Choroid plexus epithelial cell (primary cell): ENCODE data around the gene NFASC.

Experiments used
- DNase-seq: peaks from one replicate; pipeline ENCODE4 v3.0.0-alpha.2; 2010; ENCODE audit warnings: low read depth
- H3K4me3 ChIP-seq: 2 replicates; pipeline ENCODE4 v1.5.1; 2011; ENCODE audit warnings: low read depth, mild to moderate bottlenecking, control low read depth, low read length, moderate library complexity
- TF ChIP-seq, protein P1 (sequence below): conservative IDR thresholded peaks from 2 replicates; pipeline ENCODE4 v1.5.1; 2011; ENCODE audit warnings: low read depth, mild to moderate bottlenecking, control low read depth, inconsistent platforms, low read length, moderate library complexity

Gene NFASC

DNA sequence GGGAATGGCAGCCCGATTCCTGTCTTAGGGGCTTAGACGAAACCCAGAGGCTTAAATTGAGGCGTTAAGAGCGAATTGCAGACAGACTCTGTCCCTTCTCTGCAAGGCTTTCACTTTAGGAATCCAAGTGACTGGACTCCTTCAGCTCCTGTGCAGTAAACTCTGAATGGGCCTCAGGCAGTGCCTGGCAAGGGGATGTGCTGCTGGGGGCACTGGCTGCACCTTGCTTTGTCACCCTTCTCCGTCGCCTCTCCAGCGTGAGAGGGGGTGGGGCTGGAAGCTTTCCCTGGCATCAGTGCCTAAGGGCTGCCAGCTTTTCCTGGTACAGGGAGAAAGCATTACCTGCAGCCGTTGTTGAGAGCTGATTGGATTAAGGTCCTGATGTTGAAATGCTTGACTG, 39.9 kb upstream of the NFASC start:
- no peak overlapping the region for H3K4me3 ChIP-seq
- TF ChIP-seq, protein P1, sequence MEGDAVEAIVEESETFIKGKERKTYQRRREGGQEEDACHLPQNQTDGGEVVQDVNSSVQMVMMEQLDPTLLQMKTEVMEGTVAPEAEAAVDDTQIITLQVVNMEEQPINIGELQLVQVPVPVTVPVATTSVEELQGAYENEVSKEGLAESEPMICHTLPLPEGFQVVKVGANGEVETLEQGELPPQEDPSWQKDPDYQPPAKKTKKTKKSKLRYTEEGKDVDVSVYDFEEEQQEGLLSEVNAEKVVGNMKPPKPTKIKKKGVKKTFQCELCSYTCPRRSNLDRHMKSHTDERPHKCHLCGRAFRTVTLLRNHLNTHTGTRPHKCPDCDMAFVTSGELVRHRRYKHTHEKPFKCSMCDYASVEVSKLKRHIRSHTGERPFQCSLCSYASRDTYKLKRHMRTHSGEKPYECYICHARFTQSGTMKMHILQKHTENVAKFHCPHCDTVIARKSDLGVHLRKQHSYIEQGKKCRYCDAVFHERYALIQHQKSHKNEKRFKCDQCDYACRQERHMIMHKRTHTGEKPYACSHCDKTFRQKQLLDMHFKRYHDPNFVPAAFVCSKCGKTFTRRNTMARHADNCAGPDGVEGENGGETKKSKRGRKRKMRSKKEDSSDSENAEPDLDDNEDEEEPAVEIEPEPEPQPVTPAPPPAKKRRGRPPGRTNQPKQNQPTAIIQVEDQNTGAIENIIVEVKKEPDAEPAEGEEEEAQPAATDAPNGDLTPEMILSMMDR = no peak
- no peak for DNase-seq

DNA sequence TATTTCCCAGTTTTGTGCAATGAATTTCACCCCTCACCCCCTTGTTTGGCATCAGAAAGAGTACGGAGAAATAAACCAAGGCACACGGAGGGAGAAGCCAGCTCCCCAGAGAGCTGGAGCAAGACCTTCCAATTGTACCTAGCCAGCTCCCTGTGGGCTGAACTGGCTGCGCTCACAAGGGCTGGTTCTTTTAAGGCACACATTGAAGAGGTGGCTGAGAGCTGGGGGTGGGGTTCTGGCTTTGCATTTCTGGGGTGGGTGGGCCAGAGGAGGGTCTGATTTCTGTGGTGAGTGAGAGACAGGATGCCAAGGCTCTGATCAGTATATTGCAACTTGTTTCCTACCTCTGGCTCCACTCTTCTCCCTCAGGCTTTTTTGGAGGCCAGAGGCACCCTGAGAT, 39.5 kb upstream of the NFASC start:
- TF ChIP-seq, protein P1 = no peak
- DNase-seq = no peak

DNA sequence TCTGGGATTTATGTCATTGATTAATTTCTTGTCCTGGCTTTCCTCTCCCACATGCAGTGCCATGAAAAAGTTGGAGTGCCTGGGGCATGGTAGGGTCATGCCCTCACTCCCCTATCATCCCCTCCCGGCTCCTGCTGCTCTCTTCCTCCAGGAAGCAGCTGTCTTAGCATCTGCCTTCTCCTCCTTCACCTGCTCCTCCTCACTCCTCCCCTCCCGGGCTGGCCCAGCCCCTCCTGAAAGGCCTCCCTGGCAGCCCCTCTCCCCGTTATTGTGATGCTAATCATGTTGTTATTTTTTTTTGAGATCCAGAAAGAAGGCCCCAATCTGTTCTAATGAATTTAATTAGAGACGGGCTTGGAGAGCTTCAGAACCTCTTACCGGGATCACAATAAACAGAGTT, 36.3 kb upstream of the NFASC start:
- TF ChIP-seq, protein P1 = no peak
- no peak overlapping the region for H3K4me3 ChIP-seq
- no peak for DNase-seq

More for the DNA sequence above, 39.5 kb upstream of the NFASC start:
- no peak overlapping the region for H3K4me3 ChIP-seq

DNA sequence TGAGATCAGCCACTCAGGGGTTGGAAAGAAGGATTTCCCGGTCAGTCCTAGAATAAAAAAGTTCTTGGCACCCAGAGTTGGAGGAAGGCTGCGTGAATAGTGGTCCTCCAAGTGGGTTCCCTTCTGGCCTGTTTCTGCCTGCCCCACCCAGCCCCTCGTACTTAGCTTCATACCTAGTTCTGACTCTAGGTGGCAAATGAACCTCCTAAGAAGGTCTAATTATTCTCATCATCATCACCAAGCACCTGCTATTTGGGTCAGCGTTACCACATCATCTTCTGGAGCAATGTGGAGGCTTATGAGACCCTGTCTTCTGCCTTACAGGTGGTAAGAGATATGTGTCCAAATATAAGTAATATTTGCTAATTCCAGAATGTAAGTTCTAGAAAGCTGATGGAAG, 35.9 kb upstream of the NFASC start:
- TF ChIP-seq, protein P1 = no peak
- DNase-seq = no peak

DNA sequence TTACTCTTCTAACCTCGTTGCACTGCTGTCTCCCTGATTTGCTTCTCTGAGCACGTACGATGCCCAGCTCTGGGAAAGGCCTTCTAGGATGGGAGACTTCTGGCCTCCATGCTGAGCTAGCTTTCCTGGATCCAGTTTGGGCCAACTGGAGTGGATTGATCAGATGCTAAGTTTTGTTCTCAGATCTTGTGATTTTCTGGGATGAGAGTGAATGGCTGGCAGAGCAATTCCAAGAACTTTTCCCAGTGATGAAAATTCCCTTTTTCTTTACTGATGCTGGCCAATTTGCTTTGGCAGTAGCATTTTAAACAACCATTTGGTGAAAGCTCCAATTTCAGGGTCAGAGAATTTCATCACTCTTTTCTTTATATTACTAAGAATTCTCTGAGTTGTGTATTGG, 34.9 kb upstream of the NFASC start:
- TF ChIP-seq, protein P1 = no peak
- no peak for DNase-seq
- H3K4me3 ChIP-seq = no peak overlapping the region

More for the DNA sequence above, 35.9 kb upstream of the NFASC start:
- no peak overlapping the region for H3K4me3 ChIP-seq

DNA sequence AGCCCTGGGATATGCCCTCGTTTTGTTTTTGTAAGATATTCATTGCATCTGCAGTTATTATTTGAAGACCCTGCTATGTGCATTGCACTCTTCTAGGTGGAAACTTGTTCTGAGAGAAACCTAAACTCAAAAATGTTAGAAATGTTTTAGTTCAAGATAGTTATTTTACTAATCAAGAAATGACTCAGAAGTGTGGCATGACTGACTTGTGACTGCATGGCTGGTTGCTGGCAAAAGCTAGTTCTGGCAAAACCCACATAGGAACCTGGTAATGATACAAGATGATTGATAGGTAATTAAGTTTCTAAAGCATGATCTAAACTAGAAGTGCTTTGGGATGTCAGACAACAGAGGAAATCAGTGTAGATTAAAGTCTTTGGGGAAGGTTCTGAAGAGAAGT, 33.8 kb upstream of the NFASC start:
- TF ChIP-seq, protein P1 = no peak
- no peak for DNase-seq
- H3K4me3 ChIP-seq = no peak overlapping the region

DNA sequence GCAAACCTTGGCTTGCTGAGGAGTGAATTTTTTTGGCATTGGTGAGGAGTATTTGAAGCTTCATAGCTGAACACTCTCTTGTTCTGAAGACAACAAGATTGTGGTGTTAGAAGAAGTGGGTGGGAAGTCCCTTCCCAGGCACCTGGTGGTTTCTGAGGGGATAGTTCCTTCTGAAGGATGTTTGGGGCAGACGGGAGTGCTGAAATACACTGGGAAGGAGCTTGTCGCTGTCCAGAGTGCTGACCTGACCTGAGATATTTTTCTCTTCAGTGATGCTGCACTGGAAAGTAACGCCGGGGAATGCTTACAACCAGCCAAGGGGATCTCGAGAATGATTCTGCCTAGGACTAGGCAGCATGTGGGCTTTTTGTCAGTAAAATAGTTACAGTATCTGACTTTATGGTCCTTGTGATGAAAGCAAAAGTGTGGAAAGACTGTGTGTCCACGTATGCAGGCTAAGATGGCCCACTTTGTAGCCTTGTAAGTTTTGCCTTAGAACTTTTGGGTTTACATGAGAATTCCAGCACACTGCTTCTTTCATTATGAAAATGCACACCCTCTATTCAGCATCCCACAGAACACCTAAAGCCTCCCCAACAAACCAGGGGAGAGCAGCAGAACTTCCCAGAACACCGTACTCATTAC, 33.1 kb upstream of the NFASC start:
- DNase-seq = peak; percentile 67
- TF ChIP-seq, protein P1 = no peak

More for the DNA sequence above, 33.1 kb upstream of the NFASC start:
- H3K4me3 ChIP-seq = no peak overlapping the region
